A172 (cell line): ENCODE data around the gene STAC2. TPM values are rescaled to one million over a fixed set of nuclear protein-coding genes. Genes with fewer than 3 reads are reported as not detected.
"Not testable (repeated sequence)": the region's sequence is repeated elsewhere in the genome, so short reads cannot be mapped to it uniquely, and the experiment has no call there.

Experiments used
- DNase-seq: peaks from one replicate; pipeline ENCODE4 v3.0.0-alpha.2; 2015; ENCODE audit warnings: low spot score
- total RNA-seq: library from RNA; depleted of rRNA; stranded (reverse); fragments of >200 nt; shearing (Covaris generic); gene quantifications from 2 replicates; pipeline ENCODE4 v1.2.3, GENCODE V29; 2014; rRNA removed

The STAC2 gene, protein sequence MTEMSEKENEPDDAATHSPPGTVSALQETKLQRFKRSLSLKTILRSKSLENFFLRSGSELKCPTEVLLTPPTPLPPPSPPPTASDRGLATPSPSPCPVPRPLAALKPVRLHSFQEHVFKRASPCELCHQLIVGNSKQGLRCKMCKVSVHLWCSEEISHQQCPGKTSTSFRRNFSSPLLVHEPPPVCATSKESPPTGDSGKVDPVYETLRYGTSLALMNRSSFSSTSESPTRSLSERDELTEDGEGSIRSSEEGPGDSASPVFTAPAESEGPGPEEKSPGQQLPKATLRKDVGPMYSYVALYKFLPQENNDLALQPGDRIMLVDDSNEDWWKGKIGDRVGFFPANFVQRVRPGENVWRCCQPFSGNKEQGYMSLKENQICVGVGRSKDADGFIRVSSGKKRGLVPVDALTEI
- 0.12 TPM in 1 of 2 replicates, not detected in the other for total RNA-seq

DNA sequence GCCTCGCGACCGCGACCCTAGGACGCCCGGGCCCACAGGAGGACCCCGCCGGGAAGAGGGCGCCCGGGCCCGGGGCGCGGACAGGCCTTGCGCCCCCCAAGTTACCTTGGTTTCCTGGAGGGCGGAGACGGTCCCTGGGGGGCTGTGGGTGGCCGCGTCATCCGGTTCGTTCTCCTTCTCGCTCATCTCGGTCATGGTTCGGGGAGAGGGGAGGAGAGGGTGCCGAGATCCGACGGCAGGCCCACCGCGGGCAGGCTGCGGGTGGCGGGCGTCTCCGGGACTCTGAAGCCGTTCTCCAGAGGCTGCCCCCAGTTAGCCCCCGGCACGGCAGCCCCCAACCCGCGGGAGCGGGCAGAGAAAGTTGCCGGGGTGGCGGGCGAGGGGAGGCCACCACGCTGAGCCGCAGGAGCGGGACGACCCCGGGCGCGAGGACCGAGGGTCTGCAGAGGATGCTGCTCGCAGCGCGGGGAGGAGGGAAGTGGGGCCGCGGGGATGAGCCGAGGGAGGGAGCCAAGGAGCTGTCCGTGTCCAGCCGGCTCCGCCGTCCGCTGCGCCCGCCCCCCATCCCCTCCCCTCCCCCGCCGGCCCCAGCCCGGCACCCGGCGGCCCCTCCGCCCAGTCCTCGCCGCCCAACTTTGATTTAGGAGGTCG lies at the start of gene STAC2:
STAC2 (minus strand) TSS at position 638 of the 651 bp plus-strand sequence; CDS start at position 195, 443 bp downstream.
- no peak for DNase-seq

DNA sequence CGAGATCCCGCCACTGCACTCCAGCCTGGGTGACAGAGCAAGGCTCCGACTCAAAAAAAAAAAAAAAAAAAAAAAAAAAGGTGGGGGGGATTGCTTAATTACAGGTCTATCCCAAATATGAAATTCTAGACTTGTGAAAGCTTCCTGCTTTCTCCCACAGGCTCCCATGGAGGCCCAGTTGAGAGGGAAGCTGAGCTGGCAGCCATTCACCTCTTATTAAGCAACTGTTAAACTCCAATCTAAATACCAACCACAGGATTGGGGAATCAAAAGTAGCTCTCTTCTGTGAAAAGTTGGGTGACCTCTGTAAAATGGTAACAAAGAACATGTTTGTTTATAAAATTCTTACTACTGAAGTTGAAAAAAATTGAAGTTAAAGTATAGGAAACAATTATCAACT lies 45.8 kb upstream of the STAC2 start:
- no peak for DNase-seq

- peak; percentile 54 for DNase-seq
Measured at GRCh38 chr17:39270923-39271322, 45.2 kb upstream of the STAC2 start.

DNA sequence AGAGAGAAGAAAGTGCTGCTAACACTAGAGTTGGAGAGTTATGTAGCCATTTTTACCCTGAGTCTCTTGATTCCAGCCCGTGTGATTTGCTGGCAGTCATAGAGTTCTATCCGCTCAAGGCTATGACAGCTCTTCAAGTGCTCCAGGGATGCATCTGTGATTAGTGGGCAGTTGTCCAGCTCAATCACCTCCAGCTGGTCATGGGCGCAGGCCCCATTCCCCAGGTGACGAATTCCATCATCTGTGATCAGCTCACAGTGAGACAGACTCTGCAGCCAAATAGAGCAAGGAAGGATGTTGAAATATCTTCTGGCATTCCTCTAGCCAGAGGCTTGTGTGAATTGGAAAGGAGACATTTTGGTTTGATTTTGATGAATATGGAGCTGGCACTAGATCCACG lies 38.4 kb upstream of the STAC2 start:
- DNase-seq = no peak

DNA sequence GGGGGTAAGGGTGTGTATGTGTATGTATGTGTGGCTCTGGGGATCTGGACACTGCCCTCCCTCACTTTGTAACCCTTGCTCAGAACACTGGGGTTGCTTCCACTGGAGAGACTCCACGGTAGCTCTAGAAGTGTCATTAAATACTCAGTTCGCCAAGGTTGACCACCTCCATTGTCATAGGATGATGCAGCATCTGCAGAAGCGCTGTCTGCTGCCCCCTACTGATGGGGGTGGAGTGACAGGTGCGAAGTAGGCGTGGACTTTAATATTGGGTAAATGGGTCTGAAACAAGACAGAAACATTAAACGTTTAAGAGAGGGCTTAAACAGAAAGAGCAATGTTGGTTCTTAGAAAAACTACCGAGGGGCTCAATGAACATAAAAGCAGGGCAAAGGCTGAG lies 35.5 kb upstream of the STAC2 start:
- no peak for DNase-seq

- no peak for DNase-seq
Measured at GRCh38 chr17:39252788-39253460, 27.2 kb upstream of the STAC2 start.

- DNase-seq = no peak
Measured at GRCh38 chr17:39251997-39252396, 26.3 kb upstream of the STAC2 start.

GRCh38 chr17:39250076-39250475 lies 24.3 kb upstream of the STAC2 start:
- DNase-seq = not testable (repeated sequence)

DNA sequence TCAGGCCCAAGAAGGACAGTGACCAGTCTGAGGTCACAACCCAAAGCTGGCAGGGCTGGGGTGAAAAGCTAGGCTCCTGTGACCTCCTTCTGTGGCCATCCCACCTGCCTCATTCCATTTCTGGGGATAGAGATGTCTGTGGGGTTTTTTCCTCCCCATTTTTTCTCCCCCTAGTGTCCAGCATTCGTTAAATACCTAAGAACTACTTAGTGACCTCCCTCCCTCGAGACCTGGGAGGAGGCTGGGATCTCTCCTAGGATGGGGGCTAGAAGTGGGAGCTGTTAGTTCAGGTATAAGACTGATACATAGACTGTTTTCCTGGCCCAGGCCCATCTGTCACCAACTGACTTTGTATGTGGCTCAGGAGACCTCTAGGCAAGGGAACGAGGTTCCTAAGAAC lies 20.5 kb upstream of the STAC2 start:
- no peak for DNase-seq

DNA sequence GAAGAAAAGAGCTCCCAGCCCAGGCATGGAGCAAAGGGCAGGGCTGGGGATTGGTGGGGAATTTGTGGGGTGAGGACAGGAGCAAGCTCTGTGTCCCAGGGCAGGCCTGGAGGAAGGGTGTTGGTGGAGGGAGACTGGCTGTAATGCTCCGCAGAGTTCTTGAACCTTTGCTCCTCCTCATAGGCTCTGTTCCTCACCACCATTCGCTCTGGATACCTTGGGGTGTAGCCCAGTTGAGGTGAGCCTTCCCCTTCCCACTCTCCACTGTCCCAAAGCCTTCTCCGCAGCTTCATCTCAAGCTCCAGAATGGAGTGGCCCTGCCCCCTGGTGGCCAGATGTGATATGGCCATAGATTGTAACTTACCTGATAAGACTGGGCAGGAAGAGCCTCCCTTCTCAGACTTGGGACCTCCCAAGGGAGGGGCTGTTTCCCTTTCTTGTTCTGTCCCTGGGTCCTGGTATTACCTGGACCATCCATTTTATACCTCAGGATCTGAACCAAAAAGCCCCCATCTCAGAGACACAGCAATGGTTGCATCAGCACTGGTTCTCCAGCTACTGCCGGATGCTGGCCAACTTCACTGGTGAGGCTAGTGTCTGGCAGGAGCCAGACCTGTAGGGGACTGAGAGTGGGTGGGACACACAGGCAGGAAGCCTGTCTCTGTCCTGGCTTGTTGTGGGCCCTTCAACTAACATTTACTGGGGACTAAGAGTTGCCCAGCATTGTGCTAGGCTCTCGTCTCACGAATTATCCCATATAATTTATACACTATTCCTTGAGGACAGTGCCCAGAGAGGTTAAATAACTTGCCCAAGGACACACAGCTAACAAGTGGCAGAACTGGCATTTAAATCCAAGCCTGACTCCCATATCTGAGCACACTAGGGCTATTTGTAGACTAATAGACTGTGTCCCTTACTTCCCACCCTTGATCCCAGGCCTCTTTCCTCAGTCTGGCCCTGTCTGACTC lies 19.1 kb upstream of the STAC2 start:
- DNase-seq = peak; percentile 84

DNA sequence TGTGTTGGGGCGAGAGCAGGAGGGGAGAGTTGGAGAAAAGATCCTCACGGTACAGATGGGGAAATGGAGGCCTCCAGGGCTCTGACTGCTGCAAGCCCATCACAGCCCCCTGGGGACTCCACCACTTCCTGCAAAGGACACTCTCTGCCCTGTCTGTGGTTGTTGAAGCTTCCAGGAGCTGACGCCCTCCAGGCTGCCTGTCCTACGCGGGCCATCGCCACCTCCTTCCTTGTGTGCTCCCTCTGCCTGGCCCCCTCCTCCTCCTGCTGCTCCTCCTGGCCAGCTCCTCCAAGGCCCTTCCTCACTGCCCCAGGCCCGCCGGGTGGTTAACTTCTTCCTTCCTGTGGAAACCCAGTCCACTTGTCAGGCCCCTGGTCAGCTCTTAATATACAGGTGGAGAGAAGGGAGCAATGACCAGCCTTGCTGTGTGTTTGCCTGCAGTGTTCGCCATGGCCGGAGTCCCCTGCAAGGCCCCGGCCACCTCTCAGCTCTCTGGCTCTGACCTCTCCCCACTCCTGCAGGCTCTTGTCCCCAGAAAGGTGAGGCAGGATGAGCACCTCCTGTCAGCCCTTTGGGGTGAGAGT lies 18.4 kb upstream of the STAC2 start:
- DNase-seq = no peak

DNA sequence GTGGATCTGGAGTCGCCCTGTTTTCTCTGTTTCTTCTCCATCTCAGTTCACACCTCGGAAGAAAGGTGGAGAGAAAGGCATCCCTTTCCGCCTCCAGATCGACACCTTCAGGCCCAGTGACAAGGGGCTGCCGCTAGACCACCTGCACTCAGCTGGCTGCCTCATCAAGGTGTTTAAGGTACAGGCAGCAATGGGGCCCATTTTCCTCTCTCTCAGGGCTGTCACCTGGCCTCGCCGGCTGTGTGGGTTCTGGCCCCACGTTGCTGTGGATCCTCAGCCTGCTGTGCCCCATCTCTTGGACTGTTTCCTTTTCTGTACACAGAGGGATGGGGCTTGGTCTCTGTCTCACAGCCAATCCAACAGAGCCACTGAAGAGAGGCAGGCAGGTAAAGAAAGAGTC lies 17.4 kb upstream of the STAC2 start:
- no peak for DNase-seq

DNA sequence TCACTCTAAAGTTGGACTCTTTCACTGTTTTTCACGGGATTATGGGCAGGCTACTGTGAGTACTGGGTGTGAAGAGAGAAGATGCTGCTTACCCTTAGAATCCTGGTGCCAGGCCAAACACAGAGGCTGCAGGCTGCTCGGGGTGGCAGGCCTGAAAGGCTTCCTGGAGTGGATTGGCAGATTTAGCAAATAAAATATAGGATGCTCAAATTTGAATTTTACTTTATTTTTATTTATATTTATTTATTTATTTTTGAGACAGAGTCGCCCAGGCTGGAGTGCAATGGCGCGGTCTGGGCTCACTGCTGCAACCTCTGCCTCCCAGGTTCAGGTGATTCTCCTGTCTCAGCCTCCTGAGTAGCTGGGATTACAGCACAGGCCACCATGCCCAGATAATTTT lies 14.9 kb upstream of the STAC2 start:
- DNase-seq = no peak

DNA sequence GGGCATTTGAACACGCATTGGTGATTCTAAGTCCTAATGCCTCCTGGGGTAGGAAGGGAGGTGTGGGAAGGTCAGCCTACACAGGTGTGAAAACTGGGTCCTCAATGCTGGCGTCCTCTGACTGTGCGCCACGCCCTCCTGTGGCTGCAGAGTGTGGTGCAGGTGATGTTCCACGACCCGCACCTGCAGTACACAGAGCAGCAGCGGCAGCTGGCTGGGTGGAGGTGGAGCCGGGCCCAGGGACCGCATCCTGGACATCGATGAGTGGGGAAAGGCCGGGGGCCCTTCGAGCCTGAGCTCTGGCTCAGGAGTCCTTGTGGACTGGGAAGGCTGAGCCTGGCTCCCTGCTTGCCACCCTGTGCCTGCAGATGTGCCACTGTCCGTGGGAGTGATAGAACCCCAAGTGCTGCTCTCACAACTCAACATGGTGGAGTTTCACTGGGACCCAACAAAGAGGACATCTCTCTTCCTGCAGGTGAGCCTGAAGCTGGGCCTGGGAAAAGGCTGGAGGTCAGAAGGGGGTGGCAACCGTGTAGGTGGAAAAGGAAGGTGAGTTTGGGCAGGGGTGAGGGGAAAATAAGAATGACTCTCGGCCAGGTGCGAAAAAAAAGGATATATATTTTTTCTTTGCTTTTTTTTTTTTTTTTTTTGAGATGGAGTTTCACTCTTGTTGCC lies 14.0 kb upstream of the STAC2 start:
- no peak for DNase-seq

GRCh38 chr17:39238311-39238972 lies 12.7 kb upstream of the STAC2 start:
- peak; percentile 89 for DNase-seq

DNA sequence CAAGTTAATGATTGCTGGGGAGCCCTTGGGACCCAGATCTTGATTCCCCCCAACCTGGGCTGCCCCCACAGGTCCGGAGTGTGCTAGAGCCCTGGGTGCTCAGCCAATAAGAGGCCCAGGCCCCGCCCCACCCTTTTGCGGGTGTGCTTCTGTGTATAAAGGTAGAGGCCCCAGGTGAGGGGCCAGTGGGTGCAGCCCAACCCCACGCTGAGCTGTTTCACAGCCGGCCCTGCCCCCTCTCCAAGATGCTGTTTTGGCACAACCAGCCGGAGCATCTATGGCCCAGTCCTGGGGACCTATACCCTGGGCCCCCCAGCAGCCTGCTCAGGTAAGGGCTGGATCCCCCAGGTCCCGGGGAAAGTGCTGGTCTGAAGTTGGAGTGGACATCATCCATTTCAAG lies 11.8 kb upstream of the STAC2 start:
- DNase-seq = no peak

GRCh38 chr17:39236981-39237441 lies 11.3 kb upstream of the STAC2 start:
- DNase-seq = no peak

DNA sequence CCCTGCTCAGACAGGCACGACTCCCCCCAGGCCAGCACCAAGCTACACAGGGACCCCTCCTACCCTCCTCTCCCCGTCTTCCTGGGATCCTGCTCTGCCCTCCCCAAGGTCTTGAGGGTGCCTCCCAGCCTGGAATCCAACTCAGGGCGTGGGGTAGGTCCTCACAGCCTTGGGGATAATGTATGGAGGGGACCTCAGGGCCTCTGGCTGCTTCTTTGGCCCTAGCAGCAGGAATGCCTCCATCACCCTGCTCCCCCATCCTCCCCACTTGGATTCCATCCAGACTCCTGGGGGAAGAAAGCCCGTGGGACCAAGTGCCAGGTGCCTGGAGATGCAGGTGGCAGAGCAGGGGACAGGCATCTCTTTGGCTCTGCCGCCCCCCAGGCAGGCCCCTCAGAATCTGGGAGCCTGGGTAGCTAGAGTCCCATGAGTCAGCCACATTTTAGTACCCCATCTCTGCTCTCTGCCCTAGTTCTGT lies 10.7 kb upstream of the STAC2 start:
- no peak for DNase-seq

DNA sequence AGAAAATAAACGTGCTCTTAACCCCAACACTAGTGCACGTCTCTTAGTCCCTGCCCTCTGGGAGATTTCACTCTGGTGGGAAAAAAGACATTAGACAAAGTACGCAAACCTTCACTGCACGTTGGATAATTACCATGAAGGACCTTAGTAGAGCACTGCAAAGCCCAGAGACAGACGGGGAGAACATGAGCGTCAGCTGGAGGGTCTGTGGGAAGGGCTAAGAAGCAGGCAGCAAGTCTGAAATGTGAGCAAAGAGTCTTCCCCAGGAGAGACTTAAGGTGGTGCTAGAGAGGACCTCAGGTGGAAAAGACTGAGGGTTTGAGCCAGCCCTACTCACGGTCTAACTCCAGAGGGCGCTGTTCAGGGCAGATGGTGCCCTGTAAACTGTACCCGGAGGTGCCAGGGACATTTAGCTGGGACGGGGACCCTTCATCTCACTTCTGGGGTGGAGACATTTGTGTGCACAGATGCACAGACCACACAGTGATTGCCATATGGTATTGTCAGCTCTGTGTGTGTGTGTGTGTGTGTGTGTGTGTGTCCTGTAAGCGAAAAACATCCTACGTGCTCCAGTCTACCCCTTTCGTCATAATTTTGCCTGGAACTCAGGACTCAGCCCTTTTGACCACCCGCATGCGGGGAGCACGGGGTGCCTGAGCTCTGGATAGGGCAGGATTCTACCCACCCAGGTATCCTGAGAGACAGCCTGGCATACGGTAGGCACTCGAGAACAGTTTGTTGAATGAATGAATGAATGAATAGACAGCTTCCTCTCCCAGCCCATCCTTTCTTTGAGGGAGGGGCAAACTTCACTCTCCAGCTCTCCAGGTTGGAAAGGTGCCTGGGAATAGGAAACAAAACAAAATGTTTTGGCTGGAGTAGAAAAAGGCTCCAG lies 10.1 kb upstream of the STAC2 start:
- peak; percentile 68 for DNase-seq
